ENCODE data around the gene ISG15. TPM values are rescaled to one million over a fixed set of nuclear protein-coding genes. Genes with fewer than 3 reads are reported as not detected.
"Not testable (repeated sequence)": the region's sequence is repeated elsewhere in the genome, so short reads cannot be mapped to it uniquely, and the experiment has no call there.

The ISG15 gene
- total RNA-seq, 1 donor from 2014 or later: 13.7 TPM

DNA sequence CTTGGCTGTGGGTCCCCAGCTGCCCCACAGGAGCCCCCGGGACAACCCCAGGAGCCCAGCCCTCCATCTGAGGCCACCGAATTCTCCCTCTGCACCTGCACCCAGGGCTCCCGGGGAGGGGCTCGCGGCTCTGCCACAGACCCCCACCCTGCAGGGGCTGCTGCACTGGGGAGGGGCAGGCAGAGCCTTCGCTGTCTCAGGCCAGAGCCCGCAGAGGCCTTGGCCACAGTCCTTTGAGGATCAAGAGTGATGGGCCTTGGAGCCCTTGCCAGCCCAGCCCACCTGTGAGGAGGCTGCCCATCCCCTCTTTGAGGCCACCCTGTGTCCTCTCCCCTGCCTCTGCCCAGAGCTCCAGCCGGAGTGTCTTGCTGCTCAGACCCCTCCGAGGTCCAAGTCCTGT lies 37.9 kb upstream of the ISG15 start:
- no peak for DNase-seq

DNA sequence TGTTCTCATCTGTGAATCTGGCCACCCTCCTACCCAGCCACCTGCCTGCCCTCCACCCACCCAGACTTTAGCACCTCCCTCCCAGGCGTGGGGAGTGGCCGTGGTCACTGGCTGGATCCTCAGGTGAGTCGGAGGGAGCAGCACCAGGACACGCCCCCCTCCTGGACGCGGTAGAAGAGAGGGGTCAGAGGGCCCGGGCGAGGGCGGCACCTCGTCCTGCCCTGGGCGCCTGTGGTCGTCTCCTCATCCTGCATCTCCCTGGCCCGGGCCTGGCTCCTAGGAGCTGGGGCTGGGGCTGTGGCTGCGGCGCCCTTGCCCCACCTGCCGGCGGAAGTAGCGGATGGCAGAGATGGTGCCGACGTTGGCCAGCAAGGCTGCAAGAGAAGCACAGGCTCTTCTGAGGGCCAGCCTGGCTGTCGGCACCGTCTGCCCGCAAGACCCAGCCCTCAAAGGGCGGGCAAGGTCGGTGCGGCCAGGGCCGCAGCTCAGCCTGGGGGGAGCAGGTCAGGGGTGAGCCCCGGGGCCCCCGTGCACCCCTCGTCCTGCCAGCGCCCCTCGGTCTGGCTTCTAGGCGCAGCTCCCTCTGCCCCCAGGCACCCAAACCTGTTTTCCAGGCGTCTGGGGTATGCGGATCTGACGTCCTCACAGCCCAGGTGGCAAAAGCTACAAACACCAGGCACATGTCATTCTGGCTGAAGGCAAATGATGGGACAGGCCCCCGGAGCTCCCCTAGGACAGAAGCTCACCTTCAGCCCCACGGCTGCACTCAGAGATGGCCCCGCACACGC lies 37.2 kb upstream of the ISG15 start:
- DNase-seq: peak; percentile 26

GRCh38 chr1:976791-977190 lies 36.5 kb upstream of the ISG15 start:
- DNase-seq: not testable (repeated sequence)

GRCh38 chr1:978069-978834 lies 35.0 kb upstream of the ISG15 start:
- no peak for DNase-seq

- no peak for DNase-seq
Observed at GRCh38 chr1:978835-979743, 34.2 kb upstream of the ISG15 start.

GRCh38 chr1:979744-980072 lies 33.6 kb upstream of the ISG15 start:
- DNase-seq: no peak

- no peak for DNase-seq
Observed at GRCh38 chr1:980137-980571, 33.1 kb upstream of the ISG15 start.

GRCh38 chr1:980602-981395 lies 32.5 kb upstream of the ISG15 start:
- no peak for DNase-seq

- DNase-seq: no peak
Observed at GRCh38 chr1:981491-981954, 31.8 kb upstream of the ISG15 start.

DNA sequence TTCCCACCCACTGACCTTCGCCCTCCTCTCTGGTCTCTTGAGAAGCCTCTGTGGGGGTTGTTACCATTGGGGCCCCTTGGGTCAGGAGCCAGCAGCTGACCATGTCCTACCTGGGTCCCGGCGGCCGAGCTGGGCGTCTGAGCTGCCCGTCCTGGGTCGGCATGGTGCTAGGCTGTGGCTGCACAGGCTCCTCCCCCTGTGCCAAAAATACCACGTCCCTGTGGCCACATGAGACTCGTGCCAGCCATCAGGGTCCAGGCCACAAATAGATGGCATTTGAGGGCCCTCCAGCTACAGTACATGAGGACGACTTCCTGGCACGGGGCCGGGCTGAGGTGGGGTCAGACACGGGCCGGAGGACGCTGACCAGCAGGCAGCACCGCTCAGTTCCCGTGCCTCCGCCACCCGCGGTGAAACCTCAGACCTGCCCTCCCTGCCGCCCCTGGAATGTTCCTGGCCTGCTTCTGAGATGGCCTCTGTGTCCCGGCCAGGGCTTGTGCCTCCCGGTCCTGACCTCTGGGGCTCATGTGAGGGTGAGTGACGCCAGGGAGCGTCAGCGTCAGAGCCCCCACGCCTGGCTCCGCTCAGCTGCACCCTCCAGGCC lies 31.2 kb upstream of the ISG15 start, which contains the start of gene PERM1:
Gene PERM1 (minus strand): TSS at position 139 of the 604 bp plus-strand sequence. CDS start 1,064 bp downstream, outside the sequence.
- DNase-seq: no peak

- DNase-seq: no peak
Observed at GRCh38 chr1:982765-983436, 30.4 kb upstream of the ISG15 start.

DNA sequence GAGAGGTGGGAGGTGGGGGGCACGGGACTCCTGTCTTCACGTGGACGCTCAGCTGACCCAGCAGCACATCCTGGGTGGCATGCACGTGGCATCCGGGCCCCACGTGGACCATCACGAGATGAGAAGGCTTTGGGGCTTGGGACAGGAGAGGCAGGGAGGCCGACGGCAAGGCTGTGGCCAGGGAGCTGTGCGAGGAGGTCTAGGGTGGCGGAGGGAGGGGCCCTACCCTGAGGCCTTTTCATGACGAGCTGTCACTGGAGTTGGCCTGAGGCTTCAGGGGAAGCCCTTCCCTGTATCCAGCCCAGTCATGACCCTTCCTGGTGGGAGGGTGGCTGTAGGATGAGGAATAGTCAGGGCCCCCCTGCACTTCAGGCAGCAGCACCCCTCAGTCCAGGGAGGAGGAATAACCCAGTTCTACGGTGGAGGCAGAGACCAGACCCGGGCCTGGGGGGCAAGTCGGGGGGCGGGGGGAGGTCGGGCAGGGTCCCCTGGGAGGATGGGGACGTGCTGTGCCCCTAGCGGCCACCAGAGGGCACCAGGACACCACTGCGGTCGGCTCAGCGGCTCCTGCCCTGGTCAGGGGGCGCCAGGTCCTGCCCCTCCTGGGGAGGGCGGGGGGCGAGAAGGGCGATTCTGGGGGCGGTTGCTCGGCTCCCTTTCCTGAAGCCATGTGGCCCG lies 29.4 kb upstream of the ISG15 start:
- no peak for DNase-seq

GRCh38 chr1:984476-984814 lies 28.9 kb upstream of the ISG15 start:
- no peak for DNase-seq

DNA sequence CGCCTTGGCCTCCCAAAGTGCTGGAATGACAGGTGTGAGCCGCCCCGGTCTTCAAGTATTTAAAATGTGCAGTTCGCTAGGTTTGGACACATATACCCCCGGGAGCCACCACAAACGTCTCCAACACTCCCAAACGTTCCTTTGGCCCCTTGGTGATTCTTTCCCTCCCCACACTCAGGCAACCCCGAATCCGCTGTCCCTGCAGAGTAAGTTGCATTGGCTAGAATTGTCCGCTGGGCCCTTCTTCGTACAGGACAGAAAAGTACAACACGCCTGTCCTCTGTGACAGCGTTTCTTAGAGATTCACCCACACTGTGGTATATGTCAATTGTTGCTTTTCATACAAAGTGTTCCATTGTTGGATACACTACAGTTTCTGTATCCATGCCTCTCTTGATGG lies 28.2 kb upstream of the ISG15 start:
- no peak for DNase-seq

GRCh38 chr1:988061-988460 lies 25.2 kb upstream of the ISG15 start:
- not testable (repeated sequence) for DNase-seq

DNA sequence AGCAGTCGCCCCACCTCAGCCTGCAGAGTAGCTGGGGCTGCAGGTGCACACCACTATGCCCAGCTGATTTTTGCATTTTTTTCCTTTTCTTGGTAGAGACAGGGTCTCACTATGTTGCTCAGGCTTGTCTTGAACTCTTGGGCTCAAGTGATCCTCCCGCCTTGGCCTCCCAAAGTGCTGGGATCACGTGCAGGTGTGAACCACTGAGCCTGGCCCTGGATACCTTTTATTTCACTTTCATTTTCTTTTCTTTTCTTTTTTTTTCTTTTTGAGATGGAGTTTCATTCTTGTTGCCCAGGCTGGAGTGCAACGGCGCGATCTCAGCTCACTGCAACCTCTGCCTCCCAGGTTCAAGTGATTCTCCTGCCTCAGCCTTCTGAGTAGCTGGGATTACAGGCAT lies 22.0 kb upstream of the ISG15 start:
- not testable (repeated sequence) for DNase-seq

GRCh38 chr1:991895-992294 lies 21.4 kb upstream of the ISG15 start:
- no peak for DNase-seq

GRCh38 chr1:992362-992761 lies 20.9 kb upstream of the ISG15 start:
- DNase-seq: no peak

- no peak for DNase-seq
Observed at GRCh38 chr1:993379-993995, 19.8 kb upstream of the ISG15 start.

GRCh38 chr1:994546-994945 lies 18.8 kb upstream of the ISG15 start:
- not testable (repeated sequence) for DNase-seq
